ENCODE results near the gene BCAS3.

BCAS3 gene

GRCh38 chr17:61368049-61368831, 690.6 kb downstream of the BCAS3 start:
- DNase-seq (ENCODE audit: low read depth), result no peak

GRCh38 chr17:61368832-61369450, 691.3 kb downstream of the BCAS3 start:
- DNase-seq (ENCODE audit: low read depth), result no peak

- no peak for DNase-seq (ENCODE audit: low read depth)
Observed at GRCh38 chr17:61369751-61370150, 692.1 kb downstream of the BCAS3 start.

GRCh38 chr17:61371179-61371578, 693.5 kb downstream of the BCAS3 start:
- DNase-seq (ENCODE audit: low read depth), result no peak

- no peak for DNase-seq (ENCODE audit: low read depth)
Observed at GRCh38 chr17:61371606-61372005, 694.0 kb downstream of the BCAS3 start.

- DNase-seq (ENCODE audit: low read depth), result no peak
Observed at GRCh38 chr17:61372436-61372835, 694.8 kb downstream of the BCAS3 start.

- no peak for DNase-seq (ENCODE audit: low read depth)
Observed at GRCh38 chr17:61376931-61377838, 699.5 kb downstream of the BCAS3 start.

GRCh38 chr17:61378658-61379456, 701.2 kb downstream of the BCAS3 start:
- no peak for DNase-seq (ENCODE audit: low read depth)

- DNase-seq (ENCODE audit: low read depth), result no peak
Observed at GRCh38 chr17:61379457-61380216, 702.0 kb downstream of the BCAS3 start.

GRCh38 chr17:61380217-61380835, 702.7 kb downstream of the BCAS3 start:
- no peak for DNase-seq (ENCODE audit: low read depth)

- DNase-seq (ENCODE audit: low read depth), result no peak
Observed at GRCh38 chr17:61380836-61381525, 703.3 kb downstream of the BCAS3 start.

GRCh38 chr17:61381537-61381936, 703.9 kb downstream of the BCAS3 start:
- no peak for DNase-seq (ENCODE audit: low read depth)

- DNase-seq (ENCODE audit: low read depth), result no peak
Observed at GRCh38 chr17:61382796-61383688, 705.4 kb downstream of the BCAS3 start.

- DNase-seq (ENCODE audit: low read depth), result peak; percentile 33
Observed at GRCh38 chr17:61383689-61384201, 706.1 kb downstream of the BCAS3 start.

- DNase-seq (ENCODE audit: low read depth), result no peak
Observed at GRCh38 chr17:61384354-61384691, 706.7 kb downstream of the BCAS3 start.

GRCh38 chr17:61384692-61385576, 707.3 kb downstream of the BCAS3 start:
- no peak for DNase-seq (ENCODE audit: low read depth)

- no peak for DNase-seq (ENCODE audit: low read depth)
Observed at GRCh38 chr17:61385577-61386236, 708.1 kb downstream of the BCAS3 start.
